HG03442 (cell line): ENCODE measurements around the gene HYAL2.

Experiments used
- ATAC-seq: cut with Tn5 transposase; IDR thresholded peaks from one replicate; pipeline ENCODE4 v1.9.1; 2021; ENCODE audit warnings: mild to moderate bottlenecking, moderate library complexity; ENCODE audit not compliant: unreplicated experiment

Gene HYAL2

GRCh38 chr3:50350527-50351322, 28.2 kb upstream of the HYAL2 start, which contains the start of the genes CYB561D2 and NPRL2:
CYB561D2 (plus strand) TSS chr3:50350862; CDS start chr3:50351434, 572 bp downstream.
NPRL2 (minus strand) TSS chr3:50350775; CDS start chr3:50350652, 123 bp downstream.
- peak; percentile 84 for ATAC-seq

- ATAC-seq, result no peak
These were observed 27.6 kb upstream of the HYAL2 start for GRCh38 chr3:50350213-50350526.

GRCh38 chr3:50347187-50347813, 24.8 kb upstream of the HYAL2 start:
- ATAC-seq, result no peak

- ATAC-seq, result no peak
These were observed 23.2 kb upstream of the HYAL2 start, which contains the start of gene ZMYND10 for GRCh38 chr3:50345586-50346234. ZMYND10 (minus strand) TSS chr3:50345732; CDS start chr3:50345579, 153 bp downstream.

GRCh38 chr3:50345008-50345407, 22.5 kb upstream of the HYAL2 start:
- no peak for ATAC-seq

GRCh38 chr3:50342813-50343633, 20.5 kb upstream of the HYAL2 start:
- ATAC-seq, result no peak

GRCh38 chr3:50341996-50342650, 19.6 kb upstream of the HYAL2 start:
- ATAC-seq, result no peak

- no peak for ATAC-seq
These were observed 19.0 kb upstream of the HYAL2 start for GRCh38 chr3:50341537-50341936.

GRCh38 chr3:50340448-50341329, 18.1 kb upstream of the HYAL2 start, which contains the start of gene RASSF1:
RASSF1 (minus strand) TSS chr3:50340836; CDS start chr3:50340805, 31 bp downstream.
- ATAC-seq, result no peak

GRCh38 chr3:50340147-50340447, 17.6 kb upstream of the HYAL2 start:
- ATAC-seq, result no peak

GRCh38 chr3:50339485-50340146, 17.1 kb upstream of the HYAL2 start:
- no peak for ATAC-seq

GRCh38 chr3:50338965-50339364, 16.4 kb upstream of the HYAL2 start:
- no peak for ATAC-seq

- peak; percentile 75 for ATAC-seq
These were observed 14.8 kb upstream of the HYAL2 start for GRCh38 chr3:50337175-50337861.

- ATAC-seq, result peak; percentile 25
These were observed 14.1 kb upstream of the HYAL2 start for GRCh38 chr3:50336452-50337174.

GRCh38 chr3:50334339-50335075, 12.0 kb upstream of the HYAL2 start:
- no peak for ATAC-seq

GRCh38 chr3:50333744-50334328, 11.3 kb upstream of the HYAL2 start:
- no peak for ATAC-seq
